Caco-2 (cell line): ENCODE data around the gene SNX1. TPM values are rescaled to one million over a fixed set of nuclear protein-coding genes. Genes with fewer than 3 reads are reported as not detected.

Experiments used
- BruUV-seq: library from RNA; stranded (reverse); fragments of 400-500 nt; replicated peaks from 2 replicates; lab custom pipeline; 2021; lab: Mats Ljungman, UMichigan
- CTCF ChIA-PET: fragments of 300-600 bp; sonication (Branson Sonifier 250); formaldehyde crosslinking; loops from one replicate; lab custom pipeline; 2022; ENCODE audit warnings: antibody characterized with exemption; lab: Charles Lee
- POLR2A ChIA-PET: fragments of 300-600 bp; sonication (Branson Sonifier 250); formaldehyde crosslinking; loops from one replicate; lab custom pipeline; 2022; ENCODE audit warnings: antibody characterized with exemption; lab: Charles Lee
- DNase-seq, 2 experiments: peaks; one replicate each; pipeline versions ENCODE4 v3.0.0 to v3.0.0-alpha.2; 2020 to 2022
- H3K27me3 ChIP-seq: replicated peaks from 2 replicates; pipeline ENCODE4 v1.6.0; 2011; ENCODE audit warnings: low read length; ENCODE audit not compliant: control insufficient read depth, insufficient read depth
- H3K36me3 ChIP-seq: 2 replicates; pipeline ENCODE4 v1.5.1; 2011; ENCODE audit warnings: low read length; ENCODE audit not compliant: control insufficient read depth, insufficient read depth
- H3K4me1 ChIP-seq: fragments of 250-450 bp; sonication (Bioruptor Pico); 2 replicates; pipeline ENCODE4 v1.5.1; 2020; ENCODE audit warnings: mild to moderate bottlenecking
- H3K4me3 ChIP-seq: 2 replicates; pipeline ENCODE4 v1.5.1; 2011; ENCODE audit warnings: low read depth, mild to moderate bottlenecking, control low read depth, low read length
- H3K9me3 ChIP-seq: fragments of 250-450 bp; sonication (Bioruptor Pico); 2 replicates; pipeline ENCODE4 v1.5.1; 2020; ENCODE audit warnings: mild to moderate bottlenecking, moderate library complexity
- H3K27ac Mint-ChIP-seq: one replicate; pipeline ENCODE4 v1.8.0; 2022; ENCODE audit warnings: mixed read lengths; ENCODE audit not compliant: unreplicated experiment
- H3K27me3 Mint-ChIP-seq: one replicate; pipeline ENCODE4 v1.8.0; 2022; ENCODE audit warnings: mixed read lengths; ENCODE audit not compliant: insufficient read depth, unreplicated experiment
- H3K36me3 Mint-ChIP-seq: one replicate; pipeline ENCODE4 v1.8.0; 2022; ENCODE audit warnings: mild to moderate bottlenecking, mixed read lengths; ENCODE audit not compliant: insufficient read depth, unreplicated experiment
- H3K4me1 Mint-ChIP-seq: one replicate; pipeline ENCODE4 v1.8.0; 2022; ENCODE audit warnings: low read depth, mixed read lengths; ENCODE audit not compliant: unreplicated experiment
- H3K4me3 Mint-ChIP-seq: one replicate; pipeline ENCODE4 v1.8.0; 2022; ENCODE audit warnings: mild to moderate bottlenecking, moderate library complexity, mixed read lengths; ENCODE audit not compliant: unreplicated experiment
- H3K9me3 Mint-ChIP-seq: one replicate; pipeline ENCODE4 v1.8.0; 2022; ENCODE audit warnings: mixed read lengths; ENCODE audit not compliant: unreplicated experiment
- intact Hi-C: fragments of 100-400 bp; cut with micrococcal nuclease; formaldehyde crosslinking; loops from one replicate; pipeline ENCODE4 v1.10.0; 2022; ENCODE audit not compliant: unreplicated experiment
- total RNA-seq: library from RNA; stranded (reverse); gene quantifications from 2 replicates; pipeline ENCODE4 v1.2.3, GENCODE V29; 2022
- TF ChIP-seq, protein P1 (sequence below), 2 experiments: fragments of 200-600 bp in 1 of 2; IDR thresholded peaks; 1 replicate in 1 of 2; 2 replicates in 1 of 2; pipeline versions ENCODE4 v1.5.1 to v1.8.0; 2011 to 2022; ENCODE audit warnings: antibody characterized with exemption in 1 of 2, control low read depth in 1 of 2, inconsistent platforms in 1 of 2, low read depth in 1 of 2, low read length in 1 of 2, mild to moderate bottlenecking in 1 of 2, moderate library complexity in 1 of 2; ENCODE audit not compliant: insufficient read depth in 1 of 2, severe bottlenecking in 1 of 2, unreplicated experiment in 1 of 2

SNX1 gene
- total RNA-seq, 1 experiment from 2014 or later: 75.7 TPM

DNA sequence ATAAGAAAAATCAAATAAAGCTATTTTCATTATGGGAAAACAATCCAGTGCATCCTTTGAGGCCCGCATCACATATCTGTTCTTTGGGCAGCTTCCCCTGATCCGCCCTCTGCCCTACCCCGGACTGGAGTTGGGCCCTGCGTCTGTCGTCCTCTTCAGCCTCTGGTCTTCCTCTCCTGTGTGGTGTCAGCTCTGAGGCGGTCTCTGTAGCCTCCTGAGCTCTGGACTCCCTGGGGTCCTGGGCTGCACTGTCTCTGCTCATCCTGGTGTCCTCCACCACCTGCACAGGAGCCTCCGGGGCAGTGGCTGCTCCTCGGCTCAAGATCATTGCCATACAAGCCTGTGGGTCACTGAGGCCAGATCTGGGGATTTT lies 48.4 kb downstream of the SNX1 start:
- no TSS peak for BruUV-seq
- no peaks in the 10 kb centered on the region for H3K4me1 Mint-ChIP-seq
- no peak overlapping the region for H3K4me3 Mint-ChIP-seq
- POLR2A ChIA-PET: no interaction called here
- H3K36me3 ChIP-seq: no peaks in the 10 kb centered on the region
- H3K27me3 Mint-ChIP-seq: no peaks in the 10 kb centered on the region
- H3K4me3 ChIP-seq: no peak overlapping the region
- H3K27me3 ChIP-seq: no peaks in the 10 kb centered on the region
- TF ChIP-seq, protein P1, sequence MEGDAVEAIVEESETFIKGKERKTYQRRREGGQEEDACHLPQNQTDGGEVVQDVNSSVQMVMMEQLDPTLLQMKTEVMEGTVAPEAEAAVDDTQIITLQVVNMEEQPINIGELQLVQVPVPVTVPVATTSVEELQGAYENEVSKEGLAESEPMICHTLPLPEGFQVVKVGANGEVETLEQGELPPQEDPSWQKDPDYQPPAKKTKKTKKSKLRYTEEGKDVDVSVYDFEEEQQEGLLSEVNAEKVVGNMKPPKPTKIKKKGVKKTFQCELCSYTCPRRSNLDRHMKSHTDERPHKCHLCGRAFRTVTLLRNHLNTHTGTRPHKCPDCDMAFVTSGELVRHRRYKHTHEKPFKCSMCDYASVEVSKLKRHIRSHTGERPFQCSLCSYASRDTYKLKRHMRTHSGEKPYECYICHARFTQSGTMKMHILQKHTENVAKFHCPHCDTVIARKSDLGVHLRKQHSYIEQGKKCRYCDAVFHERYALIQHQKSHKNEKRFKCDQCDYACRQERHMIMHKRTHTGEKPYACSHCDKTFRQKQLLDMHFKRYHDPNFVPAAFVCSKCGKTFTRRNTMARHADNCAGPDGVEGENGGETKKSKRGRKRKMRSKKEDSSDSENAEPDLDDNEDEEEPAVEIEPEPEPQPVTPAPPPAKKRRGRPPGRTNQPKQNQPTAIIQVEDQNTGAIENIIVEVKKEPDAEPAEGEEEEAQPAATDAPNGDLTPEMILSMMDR (IDR thresholded peaks at IDR 0.05; ENCODE audit: insufficient read depth in 1 of 2, low read depth in 1 of 2, low read length in 1 of 2, severe bottlenecking in 1 of 2, unreplicated experiment in 1 of 2): no peak
- intact Hi-C loops: no loop called here
- CTCF ChIA-PET: no interaction called here
- no peaks in the 10 kb centered on the region for H3K4me1 ChIP-seq
- no peaks in the 10 kb centered on the region for H3K9me3 Mint-ChIP-seq
- DNase-seq: no peak
- peaks cover 20% of the 10 kb centered on the region for H3K36me3 Mint-ChIP-seq
- H3K27ac Mint-ChIP-seq: no peak overlapping the region
- H3K9me3 ChIP-seq: no peaks in the 10 kb centered on the region

DNA sequence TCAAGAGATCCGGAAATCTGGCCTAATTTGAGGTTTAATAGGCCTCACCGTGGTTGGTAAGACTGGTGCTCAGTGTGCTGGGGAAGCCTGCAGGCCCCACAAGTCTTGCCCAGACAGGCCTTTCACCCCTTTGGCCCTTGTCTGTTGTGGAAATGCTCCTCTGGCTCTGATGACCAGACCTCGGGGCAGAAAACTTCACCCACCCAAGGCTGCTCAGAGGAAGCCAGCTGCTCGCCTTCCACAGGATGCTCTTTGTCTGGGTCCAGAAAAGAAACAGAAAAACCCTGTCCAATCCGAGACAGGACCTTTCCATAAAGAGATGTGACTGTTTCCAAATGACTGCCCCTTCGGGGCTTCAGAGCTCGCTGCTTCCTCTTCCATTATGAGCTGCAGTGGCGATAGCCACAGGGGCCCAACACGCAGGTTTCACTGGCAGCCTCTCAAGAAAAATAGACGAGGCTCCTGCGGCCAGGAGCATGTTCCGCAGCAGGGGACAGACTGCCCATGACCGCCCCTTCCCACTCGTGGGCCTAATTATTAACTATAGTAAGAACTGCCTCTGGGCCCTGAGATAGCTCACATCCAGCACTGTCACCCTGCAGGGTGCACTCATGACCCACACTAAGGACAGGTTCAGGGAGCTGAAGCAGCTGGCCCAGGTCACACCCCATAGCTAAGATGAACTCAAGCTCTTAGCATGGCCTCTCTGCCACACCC lies 48.9 kb downstream of the SNX1 start:
- Mint-ChIP-seq H3K4me3 (no peak overlapping the region), H3K36me3 (peaks cover 26% of the 10 kb centered on the region), H3K4me1 (no peaks in the 10 kb centered on the region), H3K9me3 (no peaks in the 10 kb centered on the region), H3K27ac (no peak overlapping the region), H3K27me3 (no peaks in the 10 kb centered on the region)
- intact Hi-C loops: no loop called here
- no peaks in the 10 kb centered on the region for H3K9me3 ChIP-seq
- no peaks in the 10 kb centered on the region for H3K27me3 ChIP-seq
- ChIA-PET POLR2A (no interaction called here), CTCF (no interaction called here)
- H3K4me3 ChIP-seq: no peak overlapping the region
- no peaks in the 10 kb centered on the region for H3K36me3 ChIP-seq
- no TSS peak for BruUV-seq
- no peaks in the 10 kb centered on the region for H3K4me1 ChIP-seq
- no peak for DNase-seq
- TF ChIP-seq, protein P1 (IDR thresholded peaks at IDR 0.05; ENCODE audit: insufficient read depth in 1 of 2, low read depth in 1 of 2, low read length in 1 of 2, severe bottlenecking in 1 of 2, unreplicated experiment in 1 of 2): no peak

DNA sequence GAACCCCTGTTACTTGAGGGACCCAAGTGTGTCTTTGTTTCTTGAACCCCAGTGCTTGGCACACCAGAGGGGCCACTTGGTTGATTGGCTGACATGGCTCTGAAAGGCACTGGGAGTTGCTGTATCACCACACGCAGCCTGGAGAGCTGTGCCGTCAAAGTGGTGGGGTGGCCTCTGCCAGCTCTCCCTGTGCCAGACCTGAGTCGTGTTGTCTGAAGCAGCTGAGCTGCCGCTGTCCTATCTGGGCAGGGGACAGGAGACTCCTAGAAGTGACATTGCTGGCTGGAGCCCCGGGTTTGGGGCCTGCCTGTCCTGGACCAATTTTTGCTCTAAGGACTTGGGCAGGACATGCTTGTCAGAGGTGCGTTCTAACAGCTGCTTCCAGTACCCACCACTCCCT lies 50.3 kb downstream of the SNX1 start:
- TF ChIP-seq, protein P1 (IDR thresholded peaks at IDR 0.05; ENCODE audit: insufficient read depth in 1 of 2, low read depth in 1 of 2, low read length in 1 of 2, severe bottlenecking in 1 of 2, unreplicated experiment in 1 of 2): no peak
- Histone ChIP-seq H3K4me3 (no peak overlapping the region), H3K36me3 (no peaks in the 10 kb centered on the region), H3K27me3 (no peaks in the 10 kb centered on the region), H3K4me1 (peaks cover 2% of the 10 kb centered on the region; the same call in 1 of the 2 replicates), H3K9me3 (no peaks in the 10 kb centered on the region)
- Mint-ChIP-seq H3K27me3 (no peaks in the 10 kb centered on the region), H3K4me1 (no peaks in the 10 kb centered on the region), H3K9me3 (no peaks in the 10 kb centered on the region), H3K27ac (no peak overlapping the region), H3K4me3 (no peak overlapping the region), H3K36me3 (peaks cover 26% of the 10 kb centered on the region)
- ChIA-PET POLR2A (no interaction called here), CTCF (no interaction called here)
- BruUV-seq: no TSS peak
- no peak for DNase-seq
- intact Hi-C loops: no loop called here
